Ovary (tissue), 3 donors: Measurements from ENCODE around the gene LSAMP.

Experiments
- EP300 ChIP-seq: sonication (generic); formaldehyde crosslinking; IDR thresholded peaks from one replicate; pipeline ENCODE4 v1.6.1; 2017; ENCODE audit warnings: antibody characterized with exemption
- TF ChIP-seq, protein P1 (sequence below), 3 donors: fragments of 450-650 bp in 2 of 3; fragments of 200-600 bp in 1 of 3; IDR thresholded peaks; one replicate each; pipeline versions ENCODE4 v1.5.1 to v1.8.0; 2016 to 2022; ENCODE audit warnings: antibody characterized with exemption in 3 of 3, mild to moderate bottlenecking in 1 of 3
- donor health status: DM: no; HTN: no; CAD: no.

GRCh38 chr3:116160594-116160993 lies 284.7 kb downstream of the LSAMP start:
- TF ChIP-seq, protein P1, sequence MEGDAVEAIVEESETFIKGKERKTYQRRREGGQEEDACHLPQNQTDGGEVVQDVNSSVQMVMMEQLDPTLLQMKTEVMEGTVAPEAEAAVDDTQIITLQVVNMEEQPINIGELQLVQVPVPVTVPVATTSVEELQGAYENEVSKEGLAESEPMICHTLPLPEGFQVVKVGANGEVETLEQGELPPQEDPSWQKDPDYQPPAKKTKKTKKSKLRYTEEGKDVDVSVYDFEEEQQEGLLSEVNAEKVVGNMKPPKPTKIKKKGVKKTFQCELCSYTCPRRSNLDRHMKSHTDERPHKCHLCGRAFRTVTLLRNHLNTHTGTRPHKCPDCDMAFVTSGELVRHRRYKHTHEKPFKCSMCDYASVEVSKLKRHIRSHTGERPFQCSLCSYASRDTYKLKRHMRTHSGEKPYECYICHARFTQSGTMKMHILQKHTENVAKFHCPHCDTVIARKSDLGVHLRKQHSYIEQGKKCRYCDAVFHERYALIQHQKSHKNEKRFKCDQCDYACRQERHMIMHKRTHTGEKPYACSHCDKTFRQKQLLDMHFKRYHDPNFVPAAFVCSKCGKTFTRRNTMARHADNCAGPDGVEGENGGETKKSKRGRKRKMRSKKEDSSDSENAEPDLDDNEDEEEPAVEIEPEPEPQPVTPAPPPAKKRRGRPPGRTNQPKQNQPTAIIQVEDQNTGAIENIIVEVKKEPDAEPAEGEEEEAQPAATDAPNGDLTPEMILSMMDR (IDR thresholded peaks at IDR 0.05), result no peak
- TF ChIP-seq EP300, result no peak
